K562 (cell line): ENCODE data around the gene UBE2Q1. TPM values are rescaled to one million over a fixed set of nuclear protein-coding genes. Genes with fewer than 3 reads are reported as not detected.

Source experiments
- AFF1 ChIP-seq, 2 experiments: fragments of 450-650 bp; IDR thresholded peaks; 2 replicates each; pipeline ENCODE4 v1.6.1; 2018; ENCODE audit warnings: mild to moderate bottlenecking in 2 of 2, low read depth in 1 of 2; ENCODE audit not compliant: partially characterized antibody in 2 of 2
- BRD4 ChIP-seq: fragments of 200-600 bp; sonication (generic); IDR thresholded peaks from 2 replicates; pipeline ENCODE4 v1.6.1; 2017; ENCODE audit warnings: inconsistent platforms
- CREM ChIP-seq: IDR thresholded peaks from 2 replicates; pipeline ENCODE4 v1.6.1; 2014; ENCODE audit warnings: antibody characterized with exemption, low read depth
- CTCF ChIP-seq, 3 experiments: IDR thresholded peaks in 2 of 3; conservative IDR thresholded peaks in 1 of 3; 2 replicates each; pipeline ENCODE4 v1.5.1; 2011 to 2012; ENCODE audit warnings: low read length in 3 of 3, mild to moderate bottlenecking in 3 of 3, control low read depth in 2 of 3, improper control_type of control experiment in 1 of 3, inconsistent platforms in 1 of 3, low read depth in 1 of 3, mixed read lengths in 1 of 3, moderate library complexity in 1 of 3; ENCODE audit not compliant: insufficient read depth in 2 of 3
- DIDO1 ChIP-seq: fragments of 450-650 bp; IDR thresholded peaks from 2 replicates; pipeline ENCODE4 v1.6.1; 2016; ENCODE audit warnings: low read depth, missing biosample characterization, missing genetic modification characterization
- E4F1 ChIP-seq: fragments of 250-450 bp; sonication (Bioruptor Pico); IDR thresholded peaks from 2 replicates; pipeline ENCODE4 v1.5.0; 2021; ENCODE audit warnings: mild to moderate bottlenecking, borderline replicate concordance
- HDAC8 ChIP-seq: fragments of 450-650 bp; IDR thresholded peaks from 2 replicates; pipeline ENCODE4 v1.6.1; 2016; ENCODE audit warnings: mild to moderate bottlenecking, missing genetic modification characterization, moderate library complexity, missing compliant biosample characterization
- KDM4B ChIP-seq, 2 experiments: fragments of 450-650 bp in 1 of 2; sonication (generic) in 1 of 2; IDR thresholded peaks; 2 replicates each; pipeline ENCODE4 v1.6.1; 2016 to 2017; ENCODE audit warnings: borderline replicate concordance in 2 of 2, antibody characterized with exemption in 1 of 2, low read depth in 1 of 2, mild to moderate bottlenecking in 1 of 2
- MTA3 ChIP-seq: fragments of 450-650 bp; formaldehyde crosslinking; IDR thresholded peaks from 2 replicates; pipeline ENCODE4 v1.6.1; 2017; ENCODE audit warnings: mild to moderate bottlenecking, borderline replicate concordance
- NR2C2 ChIP-seq, 2 experiments: fragments of 200-800 bp in 1 of 2; sonication (Bioruptor generic) in 1 of 2; sonication (generic) in 1 of 2; formaldehyde crosslinking in 1 of 2; IDR thresholded peaks; 2 replicates each; pipeline versions ENCODE4 v1.6.1 to v1.8.0; 2016 to 2022; ENCODE audit warnings: mild to moderate bottlenecking in 1 of 2, missing compliant biosample characterization in 1 of 2, missing genetic modification characterization in 1 of 2, missing genetic modification reagents in 1 of 2
- PHTF2 ChIP-seq: fragments of 250-450 bp; sonication (Bioruptor Pico); IDR thresholded peaks from 2 replicates; pipeline ENCODE4 v1.5.0; 2021; ENCODE audit warnings: mild to moderate bottlenecking
- RAD21 ChIP-seq, 2 experiments: fragments of 250-450 bp in 1 of 2; fragments of 450-650 bp in 1 of 2; sonication (Bioruptor Pico) in 1 of 2; formaldehyde crosslinking in 1 of 2; IDR thresholded peaks in 1 of 2; conservative IDR thresholded peaks in 1 of 2; 2 replicates each; pipeline versions ENCODE4 v1.4.0 to v1.8.0; 2020 to 2022; ENCODE audit warnings: mild to moderate bottlenecking in 2 of 2, moderate library complexity in 1 of 2
- SMC3 ChIP-seq: conservative IDR thresholded peaks from 2 replicates; pipeline ENCODE4 v1.6.1; 2011; ENCODE audit warnings: low read depth, low read length, improper control_type of control experiment; ENCODE audit not compliant: insufficient read depth
- TCF3 ChIP-seq: sonication (generic); formaldehyde crosslinking; IDR thresholded peaks from 2 replicates; pipeline ENCODE4 v1.4.0; 2020; ENCODE audit warnings: mild to moderate bottlenecking, missing genetic modification reagents
- TFAP4 ChIP-seq: sonication (generic); formaldehyde crosslinking; IDR thresholded peaks from 2 replicates; pipeline ENCODE4 v1.8.0; 2022; ENCODE audit warnings: missing genetic modification reagents, mild to moderate bottlenecking, moderate library complexity, borderline replicate concordance
- polyA plus RNA-seq, 8 experiments: library from polyadenylated mRNA; depleted of rRNA in 4 of 8; stranded (reverse) in 5 of 8; unstranded in 3 of 8; fragments of >200 nt; fragmentation: Nextera tagmentation in 2 of 8; fragmentation: Illumina TruSeq in 1 of 8; extraction: Ambion mirVana in 2 of 8; extraction: Trizol in 1 of 8; gene quantifications; 2 replicates each; pipeline versions ENCODE4 v1.2.1 to v1.2.3, GENCODE V29; 2011 to 2014; ENCODE audit warnings: inconsistent platforms in 1 of 8, missing spikeins in 1 of 8
- total RNA-seq, 7 experiments: library from RNA; depleted of rRNA in 6 of 7; stranded (reverse); fragments of >200 nt in 6 of 7; fragmentation: Illumina TruSeq in 2 of 7; extraction: Trizol in 2 of 7; gene quantifications; 2 replicates each; pipeline versions ENCODE4 v1.2.1 to v1.2.3, GENCODE V29; 2011 to 2021; ENCODE audit warnings: low replicate concordance in 1 of 7

UBE2Q1 gene
- total and polyA plus RNA-seq, 9 of the 15 experiments (the other 6 are each of a cell fraction or from before 2014, with no cell fraction given) = 8.0 to 58.8 (median 27.6) TPM

GRCh38 chr1:154533952-154534844, 24.3 kb downstream of the UBE2Q1 start (continued):
- TF ChIP-seq TFAP4 (CRISPR knock-in tag) = no peak
- TF ChIP-seq MTA3 = no peak
- TF ChIP-seq DIDO1 (tag) = no peak
- TF ChIP-seq RAD21 (CRISPR knock-in tag; conservative IDR thresholded peaks at IDR 0.05 in 1 of 2, IDR thresholded peaks at IDR 0.05 in 1 of 2) = peak; percentile 54 to 83
- no peak for TF ChIP-seq HDAC8
- no peak for TF ChIP-seq NR2C2 (CRISPR knock-in tag; IDR thresholded peaks at IDR 0.05)
- no peak for TF ChIP-seq NR2C2 (tag; IDR thresholded peaks at IDR 0.05)
- no peak for TF ChIP-seq E4F1 (CRISPR knock-in tag)
- TF ChIP-seq KDM4B (IDR thresholded peaks at IDR 0.05; ENCODE audit: borderline replicate concordance in 2 of 2, low read depth in 1 of 2) = no peak
- TF ChIP-seq PHTF2 (CRISPR knock-in tag) = no peak
- peak; percentile 40; the same call in 1 of the 2 replicates for TF ChIP-seq SMC3
- TF ChIP-seq BRD4 = no peak
- TF ChIP-seq CTCF (IDR thresholded peaks at IDR 0.05 in 2 of 3, conservative IDR thresholded peaks at IDR 0.05 in 1 of 3; ENCODE audit: insufficient read depth in 2 of 3, low read depth in 1 of 3, low read length in 3 of 3) = peak; percentile 69 to 78 (median 72)
- TF ChIP-seq TCF3 (CRISPR knock-in tag) = no peak
- peak in 1 of 2 experiments; percentile 72 for TF ChIP-seq AFF1 (IDR thresholded peaks at IDR 0.05; ENCODE audit: low read depth in 1 of 2, partially characterized antibody in 2 of 2)
- TF ChIP-seq CREM = 0 out of 2 replicates have a peak, but pooled peaks have one; percentile 8
